Activated naive CD4-positive, alpha-beta T cell treated with anti-CD3 and anti-CD28 coated beads, Interleukin-2, amount 50 U/mL, for 16 hours (primary cell): ENCODE results near the gene ANP32A.

Source experiments
- DNase-seq: peaks from one replicate; pipeline ENCODE4 v3.0.0-alpha.2; 2020

ANP32A gene

GRCh38 chr15:68797599-68798345, 22.9 kb downstream of the ANP32A start:
- DNase-seq, result no peak

GRCh38 chr15:68797191-68797590, 23.5 kb downstream of the ANP32A start:
- DNase-seq, result no peak

- no peak for DNase-seq
Measured at GRCh38 chr15:68796576-68796975, 24.1 kb downstream of the ANP32A start.

GRCh38 chr15:68795298-68795848, 25.3 kb downstream of the ANP32A start:
- peak; percentile 61 for DNase-seq

GRCh38 chr15:68794863-68795262, 25.8 kb downstream of the ANP32A start:
- no peak for DNase-seq

- DNase-seq, result no peak
Measured at GRCh38 chr15:68794307-68794706, 26.4 kb downstream of the ANP32A start.

- DNase-seq, result no peak
Measured at GRCh38 chr15:68793776-68794175, 26.9 kb downstream of the ANP32A start.

GRCh38 chr15:68792901-68793766, 27.6 kb downstream of the ANP32A start:
- no peak for DNase-seq

- DNase-seq, result peak; percentile 29
Measured at GRCh38 chr15:68791431-68792283, 29.0 kb downstream of the ANP32A start.

GRCh38 chr15:68790910-68791309, 29.8 kb downstream of the ANP32A start:
- DNase-seq, result no peak

GRCh38 chr15:68790242-68790575, 30.5 kb downstream of the ANP32A start:
- DNase-seq, result no peak

GRCh38 chr15:68789534-68790241, 31.0 kb downstream of the ANP32A start:
- no peak for DNase-seq

- DNase-seq, result no peak
Measured at GRCh38 chr15:68789091-68789490, 31.6 kb downstream of the ANP32A start.

GRCh38 chr15:68788264-68788624, 32.5 kb downstream of the ANP32A start:
- DNase-seq, result no peak

GRCh38 chr15:68787609-68788263, 33.0 kb downstream of the ANP32A start:
- no peak for DNase-seq

- DNase-seq, result no peak
Measured at GRCh38 chr15:68786753-68787152, 33.9 kb downstream of the ANP32A start.

GRCh38 chr15:68785541-68785940, 35.2 kb downstream of the ANP32A start:
- DNase-seq, result no peak

- DNase-seq, result no peak
Measured at GRCh38 chr15:68784206-68784605, 36.5 kb downstream of the ANP32A start.

- peak; percentile 69 for DNase-seq
Measured at GRCh38 chr15:68783226-68784058, 37.3 kb downstream of the ANP32A start.

- DNase-seq, result no peak
Measured at GRCh38 chr15:68782589-68783161, 38.0 kb downstream of the ANP32A start.
